Prostate gland (tissue), 2 donors: Measurements from ENCODE around the gene FBXO3.
"Not testable (repeated sequence)": the region's sequence is repeated elsewhere in the genome, so short reads cannot be mapped to it uniquely, and the experiment has no call there.

ENCODE experiments used
- CTCF ChIP-seq, 4 experiments: fragments of 200-600 bp in 2 of 4; fragments of 450-650 bp in 2 of 4; sonication (generic) in 2 of 4; IDR thresholded peaks; 1 replicate in 3 of 4; 2 replicates in 1 of 4; pipeline ENCODE4 v1.5.1; 2016 to 2019; ENCODE audit warnings: antibody characterized with exemption in 4 of 4, mild to moderate bottlenecking in 2 of 4, moderate library complexity in 2 of 4
- POLR2A ChIP-seq: fragments of 450-650 bp; IDR thresholded peaks from one replicate; pipeline ENCODE4 v1.6.1; 2016; ENCODE audit warnings: antibody characterized with exemption, mild to moderate bottlenecking
- POLR2AphosphoS5 ChIP-seq: sonication (generic); formaldehyde crosslinking; IDR thresholded peaks from one replicate; pipeline ENCODE4 v1.6.1; 2017; ENCODE audit warnings: antibody characterized with exemption

GRCh38 chr11:33788095-33788494 is 13.8 kb upstream of the FBXO3 start:
- not testable (repeated sequence) for TF ChIP-seq CTCF (IDR thresholded peaks at IDR 0.05); POLR2AphosphoS5; POLR2A
